Upper lobe of right lung (tissue), 1 donor: ENCODE measurements around the gene ACBD3. TPM values are rescaled to one million over a fixed set of nuclear protein-coding genes. Genes with fewer than 3 reads are reported as not detected.

Source experiments
- ATAC-seq: fragments of 200-7000 bp; cut with Tn5 transposase; one replicate; pipeline ENCODE4 v1.9.1; 2020; ENCODE audit warnings: mild to moderate bottlenecking, moderate library complexity
- DNase-seq: peaks from one replicate; pipeline ENCODE4 v3.0.0-alpha.2; 2020
- H3K27ac ChIP-seq: fragments of 200-600 bp; one replicate; pipeline ENCODE4 v1.8.0; 2022
- H3K27me3 ChIP-seq: fragments of 200-600 bp; one replicate; pipeline ENCODE4 v1.8.0; 2022; ENCODE audit warnings: mild to moderate bottlenecking
- H3K36me3 ChIP-seq: fragments of 200-600 bp; one replicate; pipeline ENCODE4 v1.8.0; 2022
- H3K4me1 ChIP-seq: fragments of 200-600 bp; one replicate; pipeline ENCODE4 v1.8.0; 2022
- H3K4me3 ChIP-seq: fragments of 200-600 bp; one replicate; pipeline ENCODE4 v1.8.0; 2022; ENCODE audit warnings: mild to moderate bottlenecking
- H3K9me3 ChIP-seq: fragments of 200-600 bp; one replicate; pipeline ENCODE4 v1.8.0; 2022
- intact Hi-C: fragments of 100-400 bp; cut with DNase I; formaldehyde crosslinking; loops from one replicate; pipeline ENCODE4 v1.11.0; 2022
- total RNA-seq: library from RNA; stranded (reverse); fragmentation: NEBNext Ultra II Directional; extraction: Animal tissue kit (Norgen Biotek cat#: 25700); gene quantifications from one replicate; pipeline ENCODE4 v1.2.1, GENCODE V29; 2021
- TF ChIP-seq, protein P1 (sequence below): fragments of 200-600 bp; IDR thresholded peaks from one replicate; pipeline ENCODE4 v1.8.0; 2022; ENCODE audit warnings: antibody characterized with exemption
- donor health status: DM: no; HTN: yes; CAD: no; lungs with severe emphysema.

Gene ACBD3
- total RNA-seq, 1 donor from 2014 or later = 42.2 TPM

DNA sequence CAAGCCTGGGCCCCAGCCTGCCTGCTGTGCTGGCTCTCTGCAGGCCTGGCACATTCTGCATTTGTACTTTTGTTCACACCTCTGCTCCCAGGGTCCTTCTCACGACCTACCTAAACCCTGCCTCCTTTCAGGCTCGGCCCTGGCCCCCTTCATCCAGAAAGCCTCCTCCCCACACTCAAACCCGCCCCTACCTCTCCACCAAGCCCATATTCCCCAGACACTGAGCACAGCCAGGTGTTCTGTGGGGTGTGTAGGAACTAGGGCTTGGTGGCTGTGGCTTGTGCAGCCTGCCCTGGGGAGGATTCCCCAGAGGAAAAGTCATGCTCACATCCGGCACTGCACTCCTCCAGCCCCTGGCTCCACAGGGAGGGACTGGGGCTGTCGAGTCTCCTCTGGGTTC lies 28.7 kb upstream of the ACBD3 start:
- DNase-seq (no peak), ATAC-seq (peak; percentile 25)
- TF ChIP-seq, protein P1, sequence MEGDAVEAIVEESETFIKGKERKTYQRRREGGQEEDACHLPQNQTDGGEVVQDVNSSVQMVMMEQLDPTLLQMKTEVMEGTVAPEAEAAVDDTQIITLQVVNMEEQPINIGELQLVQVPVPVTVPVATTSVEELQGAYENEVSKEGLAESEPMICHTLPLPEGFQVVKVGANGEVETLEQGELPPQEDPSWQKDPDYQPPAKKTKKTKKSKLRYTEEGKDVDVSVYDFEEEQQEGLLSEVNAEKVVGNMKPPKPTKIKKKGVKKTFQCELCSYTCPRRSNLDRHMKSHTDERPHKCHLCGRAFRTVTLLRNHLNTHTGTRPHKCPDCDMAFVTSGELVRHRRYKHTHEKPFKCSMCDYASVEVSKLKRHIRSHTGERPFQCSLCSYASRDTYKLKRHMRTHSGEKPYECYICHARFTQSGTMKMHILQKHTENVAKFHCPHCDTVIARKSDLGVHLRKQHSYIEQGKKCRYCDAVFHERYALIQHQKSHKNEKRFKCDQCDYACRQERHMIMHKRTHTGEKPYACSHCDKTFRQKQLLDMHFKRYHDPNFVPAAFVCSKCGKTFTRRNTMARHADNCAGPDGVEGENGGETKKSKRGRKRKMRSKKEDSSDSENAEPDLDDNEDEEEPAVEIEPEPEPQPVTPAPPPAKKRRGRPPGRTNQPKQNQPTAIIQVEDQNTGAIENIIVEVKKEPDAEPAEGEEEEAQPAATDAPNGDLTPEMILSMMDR = no peak
- Histone ChIP-seq H3K4me3 (no peak overlapping the region), H3K27me3 (no peaks in the 10 kb centered on the region), H3K36me3 (no peaks in the 10 kb centered on the region), H3K27ac (no peak overlapping the region), H3K9me3 (no peaks in the 10 kb centered on the region), H3K4me1 (no peaks in the 10 kb centered on the region)
- intact Hi-C loops = no loop called here

DNA sequence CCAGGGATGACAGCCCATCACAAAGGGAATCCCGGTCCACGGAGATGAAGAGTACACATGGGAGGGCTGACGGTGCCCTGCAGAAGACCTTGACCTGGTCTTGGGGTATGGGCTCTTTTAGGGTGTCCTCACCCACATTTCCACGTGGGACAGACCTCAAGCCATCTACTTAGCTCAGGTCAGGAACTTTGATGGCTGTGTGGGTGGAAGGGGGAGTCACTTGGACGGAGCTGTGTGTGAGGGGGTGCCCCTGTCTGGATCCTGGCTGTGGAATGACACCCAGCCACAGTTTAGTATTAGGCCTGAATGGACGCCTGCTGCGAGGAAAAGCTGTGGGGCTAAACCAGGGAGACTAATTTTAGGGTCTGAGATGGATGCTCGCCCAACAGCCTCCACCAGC lies 26.0 kb upstream of the ACBD3 start:
- Histone ChIP-seq H3K4me1 (no peaks in the 10 kb centered on the region), H3K36me3 (no peaks in the 10 kb centered on the region), H3K9me3 (no peaks in the 10 kb centered on the region), H3K4me3 (no peak overlapping the region), H3K27me3 (no peaks in the 10 kb centered on the region), H3K27ac (no peak overlapping the region)
- DNase-seq (no peak), ATAC-seq (no peak)
- intact Hi-C loops = no loop called here
- TF ChIP-seq, protein P1 = no peak

DNA sequence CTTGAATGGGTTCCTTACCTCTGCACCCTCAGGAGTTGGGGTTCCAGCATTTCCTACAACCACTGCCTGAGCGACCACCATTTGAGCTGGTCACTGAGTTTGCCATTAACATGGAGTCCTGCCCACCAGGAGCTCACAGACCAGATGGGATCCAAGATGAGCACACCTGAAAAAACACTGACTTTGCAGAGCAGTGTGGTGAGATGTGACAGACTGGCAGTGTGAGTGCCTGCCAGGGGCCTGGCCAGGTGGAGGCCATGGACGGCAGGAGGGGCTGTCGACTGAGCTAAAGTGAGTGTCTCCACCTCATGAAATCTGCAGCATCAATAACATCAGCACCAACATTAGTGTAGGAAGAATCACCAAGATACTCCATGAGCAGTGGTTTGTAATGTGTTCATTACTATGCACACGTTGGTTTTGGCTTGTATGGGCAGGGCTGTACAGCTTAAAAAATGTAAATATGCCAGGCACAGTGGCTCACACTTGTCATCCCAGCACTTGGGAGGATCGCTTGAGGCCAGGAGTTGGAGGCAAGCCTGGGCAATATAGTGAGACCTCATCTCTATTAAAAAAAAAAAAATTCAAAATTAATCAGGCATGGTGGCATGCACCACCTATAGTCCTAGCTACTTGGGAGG lies 24.8 kb upstream of the ACBD3 start:
- H3K4me3 ChIP-seq = no peak overlapping the region
- TF ChIP-seq, protein P1 = no peak
- no peaks in the 10 kb centered on the region for H3K9me3 ChIP-seq
- no peak for ATAC-seq
- H3K27me3 ChIP-seq = no peaks in the 10 kb centered on the region
- DNase-seq = no peak
- no peaks in the 10 kb centered on the region for H3K36me3 ChIP-seq
- H3K4me1 ChIP-seq = no peaks in the 10 kb centered on the region
- intact Hi-C loops = no loop called here
- no peak overlapping the region for H3K27ac ChIP-seq

DNA sequence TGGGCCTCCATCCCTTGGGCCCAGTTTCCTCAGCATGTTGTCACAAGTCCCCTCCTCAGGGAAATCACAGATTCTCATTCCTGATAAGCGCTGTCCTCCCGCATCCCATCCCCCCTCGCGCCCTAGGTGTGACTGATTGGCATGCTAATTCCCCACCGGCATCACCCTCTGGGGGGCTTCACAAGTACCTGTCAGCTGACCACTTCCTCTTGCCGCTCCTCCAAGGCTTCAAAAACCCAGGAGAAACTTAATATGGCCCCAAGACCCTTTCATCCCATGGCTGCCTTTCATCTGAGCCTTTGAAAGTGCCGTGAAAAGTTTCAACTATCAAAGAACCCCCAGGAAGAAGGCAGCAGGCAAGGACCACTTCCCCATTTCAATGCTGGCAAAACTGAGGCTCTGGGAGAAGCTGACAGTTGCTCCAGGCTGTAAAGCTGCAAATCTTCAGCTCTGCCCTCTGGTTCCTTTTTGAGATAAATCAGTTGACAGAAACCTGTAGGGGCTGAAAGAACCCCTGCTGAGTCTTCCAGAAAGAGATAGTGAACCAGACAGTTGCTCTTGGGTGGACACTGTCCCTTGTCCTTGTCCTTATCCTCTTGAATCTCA lies 24.1 kb upstream of the ACBD3 start:
- H3K36me3 ChIP-seq = no peaks in the 10 kb centered on the region
- no peak overlapping the region for H3K4me3 ChIP-seq
- TF ChIP-seq, protein P1 = no peak
- DNase-seq = no peak
- no peaks in the 10 kb centered on the region for H3K27me3 ChIP-seq
- H3K9me3 ChIP-seq = no peaks in the 10 kb centered on the region
- no peaks in the 10 kb centered on the region for H3K4me1 ChIP-seq
- no peak for ATAC-seq
- intact Hi-C loops = no loop called here
- H3K27ac ChIP-seq = no peak overlapping the region

DNA sequence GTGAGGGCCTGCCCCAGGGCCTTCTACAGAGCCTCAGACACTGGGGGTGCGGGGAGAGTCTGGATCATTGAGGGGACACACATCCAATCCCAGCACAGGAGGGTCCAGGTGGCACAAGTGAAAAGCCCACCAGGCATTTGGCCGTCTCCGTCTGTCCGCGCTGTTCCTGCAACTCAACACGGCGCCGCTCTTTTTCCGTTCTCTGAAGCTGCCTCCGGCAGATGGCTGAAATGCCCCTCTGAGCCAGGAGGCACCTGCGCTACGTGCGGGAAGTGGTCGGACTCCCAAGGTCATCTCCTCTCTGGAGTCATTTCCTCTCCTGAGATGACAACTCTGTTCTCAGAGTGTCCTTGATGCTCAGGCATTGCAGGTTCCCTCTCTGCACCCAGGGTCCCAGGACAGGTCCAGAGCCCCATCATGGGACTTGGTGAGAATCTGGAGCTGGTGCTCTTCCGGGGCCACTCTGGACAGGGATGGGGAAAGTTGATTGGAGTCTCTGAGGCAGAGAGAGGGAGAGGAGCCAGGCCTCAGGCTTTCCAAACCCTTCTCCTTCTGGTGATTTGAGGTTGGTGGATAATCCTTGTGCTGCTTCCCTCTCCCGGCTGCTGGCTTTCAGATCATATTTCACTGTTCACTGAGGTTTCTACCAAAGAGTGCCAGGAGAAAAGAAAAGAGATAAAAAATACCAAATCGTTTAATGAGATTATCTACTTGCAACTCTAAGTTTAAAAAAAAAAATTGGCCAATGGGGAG lies 22.9 kb upstream of the ACBD3 start:
- no peak for DNase-seq
- no peaks in the 10 kb centered on the region for H3K36me3 ChIP-seq
- TF ChIP-seq, protein P1 = no peak
- intact Hi-C loops = no loop called here
- no peaks in the 10 kb centered on the region for H3K4me1 ChIP-seq
- no peaks in the 10 kb centered on the region for H3K27me3 ChIP-seq
- no peak overlapping the region for H3K27ac ChIP-seq
- ATAC-seq = peak; percentile 16
- H3K4me3 ChIP-seq = no peak overlapping the region
- no peaks in the 10 kb centered on the region for H3K9me3 ChIP-seq
